ENCODE results near the gene PCBP3.
"Not testable (repeated sequence)": the region's sequence is repeated elsewhere in the genome, so short reads cannot be mapped to it uniquely, and the experiment has no call there.

The PCBP3 gene

GRCh38 chr21:45949928-45950739 is 306.6 kb downstream of the PCBP3 start:
- TF ChIP-seq, protein P1, sequence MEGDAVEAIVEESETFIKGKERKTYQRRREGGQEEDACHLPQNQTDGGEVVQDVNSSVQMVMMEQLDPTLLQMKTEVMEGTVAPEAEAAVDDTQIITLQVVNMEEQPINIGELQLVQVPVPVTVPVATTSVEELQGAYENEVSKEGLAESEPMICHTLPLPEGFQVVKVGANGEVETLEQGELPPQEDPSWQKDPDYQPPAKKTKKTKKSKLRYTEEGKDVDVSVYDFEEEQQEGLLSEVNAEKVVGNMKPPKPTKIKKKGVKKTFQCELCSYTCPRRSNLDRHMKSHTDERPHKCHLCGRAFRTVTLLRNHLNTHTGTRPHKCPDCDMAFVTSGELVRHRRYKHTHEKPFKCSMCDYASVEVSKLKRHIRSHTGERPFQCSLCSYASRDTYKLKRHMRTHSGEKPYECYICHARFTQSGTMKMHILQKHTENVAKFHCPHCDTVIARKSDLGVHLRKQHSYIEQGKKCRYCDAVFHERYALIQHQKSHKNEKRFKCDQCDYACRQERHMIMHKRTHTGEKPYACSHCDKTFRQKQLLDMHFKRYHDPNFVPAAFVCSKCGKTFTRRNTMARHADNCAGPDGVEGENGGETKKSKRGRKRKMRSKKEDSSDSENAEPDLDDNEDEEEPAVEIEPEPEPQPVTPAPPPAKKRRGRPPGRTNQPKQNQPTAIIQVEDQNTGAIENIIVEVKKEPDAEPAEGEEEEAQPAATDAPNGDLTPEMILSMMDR (IDR thresholded peaks at IDR 0.05) = no peak
- Histone ChIP-seq H3K4me3 (peak overlapping the region; percentile 44), H3K27ac (peak overlapping the region; percentile 29 to 92)
- no peak for DNase-seq (ENCODE audit: low spot score)

- DNase-seq (ENCODE audit: low spot score) = peak; percentile 88
- Histone ChIP-seq H3K27ac (peak overlapping the region; percentile 29 to 92), H3K4me3 (peak overlapping the region; percentile 44)
- TF ChIP-seq, protein P1 (IDR thresholded peaks at IDR 0.05) = no peak
Measured at GRCh38 chr21:45950740-45951515, 307.4 kb downstream of the PCBP3 start.

DNA sequence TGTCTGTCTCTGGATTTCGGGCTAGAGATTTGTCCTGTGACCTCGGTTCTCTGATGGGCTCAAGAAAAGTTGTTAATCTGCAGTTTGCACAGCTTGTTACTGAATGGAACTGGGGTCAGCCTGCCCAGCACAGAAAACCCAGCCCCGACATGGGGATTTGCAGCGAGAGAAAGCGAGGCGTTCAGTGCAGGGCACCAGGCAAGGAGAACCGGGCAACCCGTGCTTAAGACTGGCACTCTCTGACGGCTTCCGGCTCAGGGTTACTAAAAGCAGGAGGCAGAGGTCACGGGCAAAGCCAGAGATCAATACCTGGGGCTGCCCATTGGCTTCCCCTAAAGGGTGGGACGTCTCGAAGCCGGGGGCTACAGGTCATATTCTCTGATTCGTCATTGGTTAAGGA is 308.2 kb downstream of the PCBP3 start:
- no peak overlapping the region for H3K4me3 ChIP-seq
- no peak for DNase-seq (ENCODE audit: low spot score)
- TF ChIP-seq, protein P1 (IDR thresholded peaks at IDR 0.05) = no peak
- H3K27ac ChIP-seq = peak overlapping the region; percentile 29 to 92

GRCh38 chr21:45952527-45952926 is 309.0 kb downstream of the PCBP3 start:
- H3K4me3 ChIP-seq; DNase-seq (ENCODE audit: low spot score): not testable (repeated sequence)
- H3K27ac ChIP-seq = peak overlapping the region; percentile 89 to 92

GRCh38 chr21:45952974-45953373 is 309.4 kb downstream of the PCBP3 start:
- TF ChIP-seq, protein P1 (IDR thresholded peaks at IDR 0.05) = no peak
- peak overlapping the region; percentile 89 to 92 for H3K27ac ChIP-seq

GRCh38 chr21:45954261-45954660 is 310.7 kb downstream of the PCBP3 start:
- peak overlapping the region; percentile 89 to 92 for H3K27ac ChIP-seq
- H3K4me3 ChIP-seq = no peak overlapping the region
- TF ChIP-seq, protein P1 (IDR thresholded peaks at IDR 0.05) = peak; percentile 16
- no peak for DNase-seq (ENCODE audit: low spot score)

More at GRCh38 chr21:45952974-45953373, 309.4 kb downstream of the PCBP3 start:
- no peak for DNase-seq (ENCODE audit: low spot score)
- H3K4me3 ChIP-seq = no peak overlapping the region

- Histone ChIP-seq H3K27ac (peak overlapping the region in 1 of 2 donors; percentile 89), H3K4me3 (no peak overlapping the region)
- TF ChIP-seq, protein P1 (IDR thresholded peaks at IDR 0.05) = no peak
- no peak for DNase-seq (ENCODE audit: low spot score)
Measured at GRCh38 chr21:45954921-45955320, 311.4 kb downstream of the PCBP3 start.
